Stimulated activated naive CD8-positive, alpha-beta T cell treated with anti-CD3 and anti-CD28 coated beads, Interleukin-15, Interleukin-2, amounts not matched to agents 100 U/mL and 50 U/mL, for 24 hours (primary cell): ENCODE measurements around the gene CERS2.

Source experiments
- ATAC-seq: fragments of 150-1000 bp; cut with Tn5 transposase; one replicate; pipeline ENCODE4 v1.10.0; 2021
- DNase-seq: peaks from one replicate; pipeline ENCODE4 v3.0.0; 2021

Gene CERS2

GRCh38 chr1:150974580-150975478 lies at the start of gene CERS2:
Gene CERS2, minus strand, starts transcription at chr1:150974835. Its CDS starts 5,745 bp downstream, at chr1:150969090.
- ATAC-seq (peak; percentile 45), DNase-seq (peak; percentile 75)

DNA sequence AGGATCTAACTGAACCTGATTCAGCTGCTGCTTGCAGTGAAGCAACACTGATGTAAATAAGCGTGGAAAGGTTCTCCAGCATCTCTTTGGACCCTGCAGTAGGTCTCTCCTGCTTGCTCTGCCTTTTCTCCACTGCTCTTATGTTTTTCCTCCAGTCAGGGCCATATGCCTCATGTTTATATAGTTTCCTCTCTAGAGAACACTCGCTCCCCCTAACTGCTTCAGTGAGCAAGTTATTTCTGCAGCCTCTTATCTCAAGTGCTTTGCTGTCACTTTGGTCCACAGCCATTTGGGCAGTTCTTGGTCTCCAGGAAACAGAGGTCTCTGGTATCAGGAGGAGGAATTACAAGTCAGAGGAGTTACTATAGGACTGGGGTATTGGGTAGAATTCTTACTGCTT lies 38.9 kb upstream of the CERS2 start:
- DNase-seq = no peak

GRCh38 chr1:151012684-151013471 lies 38.2 kb upstream of the CERS2 start:
- ATAC-seq (no peak), DNase-seq (no peak)

More for the DNA sequence above, 38.9 kb upstream of the CERS2 start:
- no peak for ATAC-seq

GRCh38 chr1:151011154-151011850 lies 36.7 kb upstream of the CERS2 start:
- DNase-seq (no peak), ATAC-seq (no peak)

DNA sequence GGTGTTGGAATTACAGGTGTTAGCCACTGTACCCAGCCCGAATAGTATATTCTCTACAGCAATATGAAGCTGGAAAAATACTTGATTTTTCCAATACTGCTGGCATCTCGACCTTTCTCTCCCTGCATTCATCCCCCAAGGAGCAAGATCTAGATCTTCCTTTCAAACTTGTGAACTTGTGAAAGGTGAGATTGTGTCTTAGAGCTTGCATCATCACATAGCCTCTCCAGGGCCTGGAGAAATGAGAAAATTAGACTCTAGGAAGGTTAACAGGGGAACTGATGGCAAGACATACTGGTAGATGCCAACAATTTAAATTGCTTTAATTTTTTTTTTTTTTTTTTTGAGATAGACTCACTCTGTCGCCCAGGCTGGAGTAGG lies 35.7 kb upstream of the CERS2 start:
- ATAC-seq (no peak), DNase-seq (no peak)

DNA sequence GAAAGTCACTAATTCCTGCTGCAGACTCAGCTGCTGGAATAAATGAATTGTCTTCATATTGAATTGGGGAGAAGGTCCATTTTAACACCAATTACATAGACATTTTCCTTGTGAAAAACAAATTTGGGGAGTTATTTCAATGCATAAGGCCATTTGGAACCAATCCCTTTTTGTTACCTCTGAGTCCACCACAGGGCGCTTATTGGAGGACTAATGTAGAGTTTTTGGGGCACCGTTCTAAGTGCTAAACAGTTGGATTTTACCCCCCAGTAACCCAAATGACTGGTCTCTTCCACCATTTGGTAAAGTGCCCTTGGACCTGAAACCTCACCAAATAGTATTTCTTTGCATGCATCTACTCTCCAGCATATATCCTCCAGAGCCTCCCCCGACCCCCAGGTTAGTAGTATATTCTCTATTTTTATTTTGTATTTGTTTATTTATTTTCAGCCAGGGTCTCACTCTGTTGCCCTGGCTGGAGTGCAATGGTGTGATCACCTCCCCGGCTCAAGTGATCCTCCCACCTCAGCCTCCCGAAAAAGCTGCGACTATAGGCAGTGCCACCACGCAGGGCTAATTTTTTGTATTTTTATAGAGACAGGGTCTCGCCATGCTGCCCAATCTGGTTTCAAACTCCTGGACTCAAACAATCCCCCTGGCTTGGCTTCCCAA lies 35.2 kb upstream of the CERS2 start:
- ATAC-seq (no peak), DNase-seq (no peak)

DNA sequence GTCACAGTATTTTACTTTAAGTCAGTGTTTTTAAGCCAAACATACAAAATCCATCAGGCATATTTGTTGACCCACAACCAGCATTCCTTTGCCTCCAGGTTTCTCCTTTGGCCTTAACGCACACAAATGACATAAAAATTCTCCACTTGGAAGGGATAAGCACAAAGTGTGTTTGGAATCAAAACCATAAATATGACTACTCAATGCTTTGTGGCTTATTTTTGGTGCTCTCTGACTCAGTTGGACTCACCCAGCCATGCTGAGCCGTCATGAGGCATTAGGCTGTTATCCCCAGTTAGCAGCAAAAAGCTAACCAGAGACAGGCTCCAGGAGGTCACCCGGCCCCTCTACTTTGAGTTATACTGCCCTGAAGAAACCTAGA lies 34.6 kb upstream of the CERS2 start:
- ATAC-seq (no peak), DNase-seq (no peak)

- ATAC-seq = peak; percentile 82
- peak; percentile 98 for DNase-seq
Measured at GRCh38 chr1:151008244-151009205, 33.9 kb upstream of the CERS2 start, which contains the start of gene PRUNE1. Gene PRUNE1, plus strand, starts transcription at chr1:151008449. Its CDS starts 184 bp downstream, at chr1:151008633.

GRCh38 chr1:151007853-151008243 lies 33.2 kb upstream of the CERS2 start:
- ATAC-seq (no peak), DNase-seq (no peak)

GRCh38 chr1:151006327-151007052 lies 31.9 kb upstream of the CERS2 start, which contains the start of gene MINDY1:
Gene MINDY1, minus strand, starts transcription at chr1:151006902. Its CDS starts 4,285 bp downstream, at chr1:151002617.
- DNase-seq (peak; percentile 43), ATAC-seq (peak; percentile 50)

- no peak for DNase-seq
- no peak for ATAC-seq
Measured at GRCh38 chr1:151005729-151006319, 31.2 kb upstream of the CERS2 start.

GRCh38 chr1:151003180-151003579 lies 28.5 kb upstream of the CERS2 start:
- ATAC-seq (no peak), DNase-seq (no peak)

GRCh38 chr1:151002611-151003010 lies 28.0 kb upstream of the CERS2 start:
- no peak for DNase-seq
- no peak for ATAC-seq

GRCh38 chr1:151002051-151002450 lies 27.4 kb upstream of the CERS2 start:
- DNase-seq (no peak), ATAC-seq (no peak)

- ATAC-seq (no peak), DNase-seq (no peak)
Measured at GRCh38 chr1:151001602-151002001, 27.0 kb upstream of the CERS2 start.

- DNase-seq (no peak), ATAC-seq (no peak)
Measured at GRCh38 chr1:151000408-151000807, 25.8 kb upstream of the CERS2 start.

DNA sequence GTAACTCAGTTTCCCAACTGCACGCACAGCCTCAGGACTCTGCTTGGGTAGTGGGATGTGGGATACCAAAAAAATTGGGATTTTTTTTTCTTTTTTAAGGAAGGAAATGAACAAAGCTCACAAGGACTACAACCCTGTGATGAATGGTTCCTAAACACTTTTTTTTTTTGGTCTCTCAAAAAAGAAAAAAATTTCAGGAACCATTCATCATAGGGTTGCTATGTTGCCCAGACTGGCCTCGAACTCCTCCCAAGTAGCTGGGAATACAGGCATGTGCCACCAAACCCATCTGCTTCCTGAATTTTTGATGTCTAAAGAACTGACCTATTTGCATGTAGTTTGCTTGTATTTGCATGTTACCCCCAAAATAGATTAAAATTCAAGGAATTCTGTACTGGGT lies 25.3 kb upstream of the CERS2 start:
- DNase-seq (no peak), ATAC-seq (no peak)

DNA sequence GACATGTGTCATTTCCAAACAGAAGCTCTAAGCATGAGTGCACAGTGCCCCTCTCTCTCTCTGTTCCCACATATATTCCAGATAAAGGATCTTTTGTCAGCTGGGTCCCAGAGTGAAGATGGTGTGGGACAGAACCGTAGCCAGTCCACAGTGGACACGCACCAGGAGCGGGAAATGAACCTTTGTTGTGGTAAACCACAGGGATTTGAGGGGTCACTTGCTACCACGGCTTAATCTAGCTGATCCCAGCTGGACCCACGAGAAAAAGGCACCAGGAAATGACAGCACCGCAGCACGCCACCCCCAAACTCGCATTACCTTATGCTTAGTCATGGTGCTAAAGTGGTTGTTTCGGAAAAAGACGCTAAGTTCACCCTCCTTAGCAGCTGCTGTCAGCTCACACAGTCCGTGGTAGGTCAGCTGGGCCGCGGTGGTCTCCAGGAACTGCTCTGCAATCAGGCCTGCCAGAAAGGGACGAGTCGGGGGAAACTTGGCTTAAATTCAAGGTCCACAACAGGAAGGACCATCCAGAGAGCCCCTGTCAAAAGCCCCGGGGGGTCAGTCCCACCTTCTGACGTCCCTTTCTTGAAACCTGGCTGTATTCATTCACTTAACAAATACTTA lies 24.5 kb upstream of the CERS2 start:
- DNase-seq (peak; percentile 51), ATAC-seq (peak; percentile 78)

- no peak for DNase-seq
- ATAC-seq = no peak
Measured at GRCh38 chr1:150997949-150998348, 23.3 kb upstream of the CERS2 start.
